Keratinocyte (primary cell): ENCODE data around the gene VPS9D1.

Source experiments
- CTCF ChIP-seq, 3 experiments: IDR thresholded peaks in 1 of 3; conservative IDR thresholded peaks in 1 of 3; optimal IDR thresholded peaks in 1 of 3; 2 replicates in 2 of 3; 3 replicates in 1 of 3; pipeline versions ENCODE3 to v1.5.1; 2011; ENCODE audit warnings: low read length in 3 of 3, mild to moderate bottlenecking in 3 of 3, moderate library complexity in 2 of 3, control low read depth in 1 of 3, inconsistent platforms in 1 of 3; ENCODE audit not compliant: insufficient read depth in 2 of 3; ENCODE audit errors: extremely low read depth in 1 of 3
- EZH2 ChIP-seq: IDR thresholded peaks from one replicate; pipeline ENCODE4 v1.6.1; 2012; ENCODE audit warnings: inconsistent platforms, mild to moderate bottlenecking, low read length, moderate library complexity

GRCh38 chr16:89722392-89723278 is 1.9 kb upstream of the VPS9D1 start:
- TF ChIP-seq CTCF (optimal IDR thresholded peaks at IDR 0.05 in 1 of 3, IDR thresholded peaks at IDR 0.05 in 1 of 3, conservative IDR thresholded peaks at IDR 0.05 in 1 of 3; ENCODE audit: extremely low read depth in 1 of 3, insufficient read depth in 2 of 3, low read length in 3 of 3) (no peak), EZH2 (no peak)
